GM18520 (cell line): ENCODE data around the gene KIAA0930.
"Not testable (repeated sequence)": the region's sequence is repeated elsewhere in the genome, so short reads cannot be mapped to it uniquely, and the experiment has no call there.

Source experiments
- ATAC-seq: cut with Tn5 transposase; IDR thresholded peaks from one replicate; pipeline ENCODE4 v1.9.1; 2021; ENCODE audit not compliant: unreplicated experiment

The KIAA0930 gene

DNA sequence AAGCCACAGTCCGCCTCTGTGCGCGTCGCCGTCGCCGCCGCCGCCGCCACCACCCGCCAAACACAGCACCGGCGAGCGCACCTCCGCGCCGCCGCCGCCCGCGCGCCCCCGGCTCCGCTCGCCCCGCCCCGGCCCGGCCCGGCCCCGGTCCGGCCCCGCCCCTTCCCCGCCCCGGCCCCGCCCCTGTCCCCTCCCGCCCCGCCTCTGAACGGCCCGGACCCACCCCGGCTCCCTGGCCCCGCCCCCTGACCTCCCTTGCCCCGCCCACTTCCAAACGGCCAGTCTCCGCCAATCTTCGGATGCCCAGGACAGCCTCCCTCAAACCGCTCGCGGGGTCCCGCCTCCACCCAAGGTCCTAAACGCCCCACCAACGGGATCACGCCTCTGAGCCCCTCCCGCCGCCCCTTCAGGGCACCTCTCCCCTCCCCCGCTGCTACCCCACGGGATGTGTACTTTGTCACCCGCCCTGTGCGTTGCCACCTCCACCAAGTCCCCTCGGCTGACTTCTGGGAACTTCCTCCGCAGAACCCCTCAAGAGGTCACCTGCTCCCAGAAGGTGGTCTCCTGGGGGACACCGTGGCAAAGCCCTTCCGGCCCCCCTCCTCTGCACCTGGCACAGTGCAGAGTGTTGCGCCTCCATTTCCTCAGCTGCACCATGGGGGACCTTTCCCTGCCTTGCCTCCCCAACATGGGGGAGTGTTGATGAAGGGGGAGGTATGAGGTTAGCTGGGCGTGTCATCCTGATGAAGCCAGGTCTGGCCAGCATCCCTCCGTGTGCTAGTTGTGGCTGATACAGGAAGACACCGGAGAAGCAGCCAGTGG lies at the start of gene KIAA0930:
Gene KIAA0930 (minus strand): TSS at position 85 of the 822 bp plus-strand sequence. CDS start 191 bp downstream, outside the sequence.
- no peak for ATAC-seq

DNA sequence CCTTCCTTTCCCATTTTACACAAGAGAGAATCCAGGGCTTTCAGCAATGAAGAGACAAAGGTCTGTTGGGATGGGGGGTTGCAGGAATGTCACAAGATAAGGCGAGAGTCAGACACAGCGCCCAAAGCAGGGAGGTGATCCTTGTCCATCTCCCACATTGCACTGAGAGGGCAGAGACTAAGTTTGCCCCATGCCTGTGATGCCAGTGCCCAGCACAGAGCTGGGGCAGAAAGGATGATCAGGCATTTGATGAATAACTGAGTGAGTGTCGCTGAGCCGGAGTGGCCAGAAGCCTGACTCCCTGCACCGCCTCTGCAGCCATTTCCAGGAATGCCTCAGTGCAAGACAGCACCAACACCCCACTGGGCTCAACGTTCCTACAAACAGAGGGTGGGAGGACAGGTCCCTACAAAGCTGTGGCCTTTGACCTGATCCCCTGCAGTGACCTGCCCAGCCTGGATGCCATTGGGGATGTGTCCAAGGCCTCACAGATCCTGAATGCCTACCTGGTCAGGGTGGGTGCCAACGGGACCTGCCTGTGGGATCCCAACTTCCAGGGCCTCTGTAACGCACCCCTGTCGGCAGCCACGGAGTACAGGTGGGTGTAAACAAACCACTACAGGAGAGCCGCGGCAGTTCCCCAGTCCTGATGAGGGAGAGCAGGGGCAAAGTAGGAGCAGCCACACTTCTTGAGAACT lies 46.3 kb upstream of the KIAA0930 start:
- no peak for ATAC-seq

DNA sequence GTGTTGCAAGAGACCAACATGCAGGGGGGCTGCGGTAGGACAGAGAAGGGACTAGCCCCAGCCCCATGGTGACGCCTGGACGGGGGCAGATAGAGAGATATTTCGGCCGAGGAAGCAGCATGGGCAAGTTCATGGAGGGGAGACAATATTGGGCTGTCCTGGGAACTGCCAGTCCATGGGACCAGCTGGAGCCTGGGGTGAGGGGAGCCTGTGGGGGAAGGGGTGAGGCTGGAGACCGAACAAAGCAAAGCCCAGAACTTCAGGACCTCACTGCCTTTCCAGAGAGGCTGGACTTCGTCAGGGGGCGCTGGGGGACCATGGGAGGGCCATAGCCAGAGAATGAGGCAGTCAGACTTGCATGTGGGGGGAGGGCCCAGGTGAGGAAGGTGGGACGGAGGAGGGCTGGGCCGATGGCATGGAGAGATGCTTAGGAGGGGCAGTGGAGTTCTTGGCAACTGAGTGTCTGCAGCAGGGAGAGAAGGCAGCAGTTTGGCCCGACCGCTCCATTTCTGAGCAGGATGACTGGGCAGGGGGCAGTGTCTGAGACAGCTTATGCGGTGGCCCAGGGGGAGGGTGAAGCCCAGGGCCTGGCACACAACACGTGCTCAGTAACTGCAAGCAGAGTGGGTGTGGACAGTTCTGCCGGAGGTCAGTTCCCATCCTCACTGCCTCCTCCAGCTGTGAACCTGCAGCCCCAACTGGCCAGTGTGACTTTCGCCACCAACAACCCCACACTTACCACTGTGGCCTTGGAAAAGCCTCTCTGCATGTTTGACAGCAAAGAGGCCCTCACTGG lies 44.8 kb upstream of the KIAA0930 start:
- ATAC-seq: no peak

DNA sequence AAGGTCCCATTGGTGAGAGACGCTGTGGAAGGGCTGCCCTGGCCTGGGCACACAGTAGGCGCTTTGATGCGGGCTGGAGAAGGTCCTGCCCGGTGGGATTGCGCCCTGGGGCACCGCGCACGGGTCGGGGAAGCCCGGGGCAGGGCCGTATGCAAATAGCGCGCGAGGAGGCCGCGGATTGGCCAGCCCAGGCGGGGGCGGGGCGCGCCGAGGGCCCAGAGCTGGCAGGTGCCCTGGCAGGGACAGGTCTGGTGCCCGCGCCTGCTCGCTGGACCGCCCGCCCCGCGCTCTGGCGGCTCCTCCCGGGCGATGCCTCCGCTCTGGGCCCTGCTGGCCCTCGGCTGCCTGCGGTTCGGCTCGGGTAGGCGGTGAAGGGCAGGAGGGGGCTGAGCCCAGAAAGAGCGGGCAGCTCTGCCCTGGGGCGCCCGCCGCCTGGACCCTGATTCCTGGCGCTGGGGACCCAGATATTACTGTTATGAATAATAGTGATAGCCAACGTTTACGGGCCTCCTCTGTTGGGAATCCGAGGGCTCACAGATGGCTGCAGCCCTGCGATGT lies 44.1 kb upstream of the KIAA0930 start, which contains the start of gene UPK3A:
Gene UPK3A (plus strand): TSS at position 245 of the 558 bp plus-strand sequence. CDS start 65 bp downstream, at position 310.
- ATAC-seq: no peak

DNA sequence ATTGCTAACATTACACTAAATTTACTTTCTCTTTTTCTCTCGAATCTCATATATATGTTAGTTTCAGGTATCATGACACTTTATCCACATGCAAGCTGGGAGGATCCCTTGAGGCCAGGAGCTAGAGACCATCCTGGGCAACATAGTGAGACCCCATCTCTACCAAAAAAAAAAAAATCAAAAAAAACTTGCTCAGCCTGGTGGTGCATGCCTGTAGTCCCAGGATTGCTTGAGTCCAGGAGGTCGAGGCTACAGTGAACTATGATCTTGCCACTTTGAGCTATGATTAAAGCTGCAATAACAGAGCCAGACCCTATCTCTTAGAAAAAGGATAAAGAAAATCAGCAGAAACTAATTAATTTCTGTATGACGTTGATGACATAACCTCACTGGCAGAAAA lies 40.3 kb upstream of the KIAA0930 start:
- ATAC-seq: no peak

DNA sequence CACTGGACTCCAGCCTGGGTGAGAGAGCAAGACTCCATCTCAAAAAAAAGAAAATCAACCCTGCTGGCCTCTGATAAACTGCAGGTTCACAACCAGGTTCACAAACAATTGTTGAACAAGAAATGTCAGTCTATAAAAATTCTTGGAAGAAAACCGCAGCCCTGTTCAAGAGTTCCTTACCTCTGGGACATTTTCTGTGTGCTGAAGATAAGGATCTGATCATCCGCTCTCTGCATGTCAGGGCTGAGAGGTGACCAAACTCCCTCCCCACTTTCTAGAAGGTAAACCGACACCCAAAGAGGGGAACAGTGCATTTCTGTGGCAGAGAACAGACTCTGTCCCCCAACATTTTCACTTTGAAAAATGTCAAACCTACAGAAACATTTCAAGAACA lies 39.9 kb upstream of the KIAA0930 start:
- no peak for ATAC-seq

DNA sequence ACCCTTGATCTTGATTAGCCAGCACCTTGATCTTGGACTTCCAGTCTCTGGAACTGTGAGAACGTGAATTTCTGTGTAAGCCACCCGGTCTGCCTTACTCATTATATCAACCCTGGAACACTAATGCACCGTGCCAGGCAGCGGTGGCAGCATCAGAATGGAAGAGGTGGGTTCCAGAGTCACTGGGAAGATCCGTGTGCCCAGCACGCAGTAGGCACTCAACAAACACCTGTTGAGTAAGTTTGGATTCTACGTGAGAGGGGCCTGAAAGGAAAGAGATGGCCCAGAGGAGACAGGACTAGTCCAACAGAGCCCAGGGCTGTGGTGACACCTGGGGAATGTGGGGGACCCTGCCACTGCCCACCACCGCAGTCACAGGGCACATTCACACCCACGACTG lies 37.4 kb upstream of the KIAA0930 start:
- no peak for ATAC-seq

DNA sequence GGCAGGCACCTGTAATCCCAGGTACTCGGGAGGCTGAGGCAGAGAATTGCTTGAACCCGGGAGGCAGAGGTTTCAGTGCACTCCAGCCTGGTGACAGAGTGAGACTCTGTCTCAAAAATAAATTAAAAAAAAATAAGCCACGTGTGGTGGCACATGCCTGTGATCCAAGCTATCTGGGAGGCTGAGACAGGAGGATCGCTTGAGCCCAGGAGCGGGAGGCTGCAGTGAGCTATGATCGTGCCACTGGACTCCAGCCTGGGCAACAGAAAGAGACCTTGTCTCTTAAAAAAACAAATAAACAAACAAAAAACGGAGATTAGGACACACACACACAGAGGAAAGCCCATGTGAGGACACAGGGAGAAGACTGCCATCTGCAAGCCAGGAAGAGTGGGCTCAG lies 37.0 kb upstream of the KIAA0930 start:
- not testable (repeated sequence) for ATAC-seq

DNA sequence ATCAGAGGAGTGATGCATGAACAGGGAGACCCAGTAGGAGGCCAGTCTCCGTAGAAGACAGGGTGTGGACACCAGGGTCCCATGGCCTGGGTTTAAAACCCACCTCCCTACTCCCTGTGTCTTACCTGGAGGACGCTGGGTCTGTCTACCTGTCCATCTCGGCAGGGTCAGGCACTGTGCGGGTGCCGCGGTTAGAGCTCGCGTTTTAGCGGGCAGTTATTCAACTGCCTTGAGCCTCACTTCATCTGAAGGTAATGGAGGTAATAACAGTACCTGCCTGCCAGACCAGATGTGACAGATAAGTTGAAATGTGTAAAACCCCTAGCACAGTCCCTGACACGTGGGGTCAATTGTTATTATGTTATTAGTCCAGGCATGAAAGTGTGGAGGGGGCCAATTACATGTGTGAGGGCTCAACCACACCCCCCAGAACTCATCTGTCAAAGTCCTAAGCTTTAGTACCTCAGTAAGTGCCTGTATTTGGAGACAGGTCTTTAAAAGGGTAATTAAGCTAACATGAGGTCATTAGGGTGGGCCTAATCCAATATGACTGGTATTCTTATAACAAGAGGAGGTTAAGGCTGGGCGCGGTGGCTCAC lies 35.9 kb upstream of the KIAA0930 start:
- ATAC-seq: no peak

DNA sequence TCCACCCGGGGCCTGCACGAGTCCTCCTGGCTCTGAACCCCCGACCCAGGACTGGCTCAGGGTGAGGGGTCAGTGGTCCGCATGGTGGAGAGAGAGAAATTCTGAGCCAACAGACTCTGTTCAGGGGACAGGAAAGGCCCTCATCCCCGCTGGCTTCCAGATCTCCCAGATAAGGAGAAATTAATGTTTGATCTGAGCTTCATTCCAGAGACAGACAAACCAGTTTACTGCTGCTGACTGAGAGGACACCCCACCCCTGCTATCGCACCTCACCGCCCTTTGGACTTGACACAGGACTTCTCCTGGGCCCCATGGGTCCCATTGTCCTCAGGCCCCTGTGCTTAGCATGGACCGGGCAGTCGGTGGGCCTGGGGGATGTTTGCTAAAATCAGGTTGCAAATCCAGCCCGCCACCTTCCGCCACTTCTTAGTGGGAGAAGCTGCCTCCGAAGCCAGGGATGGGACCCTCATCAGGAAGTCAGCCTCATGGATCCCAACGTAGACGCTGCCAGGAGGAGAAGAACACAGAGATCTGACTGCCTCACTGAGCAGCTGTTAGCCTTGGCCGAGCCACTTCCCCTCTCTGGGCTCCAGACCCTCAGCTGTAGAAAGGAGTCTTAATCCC lies 32.9 kb upstream of the KIAA0930 start:
- no peak for ATAC-seq

DNA sequence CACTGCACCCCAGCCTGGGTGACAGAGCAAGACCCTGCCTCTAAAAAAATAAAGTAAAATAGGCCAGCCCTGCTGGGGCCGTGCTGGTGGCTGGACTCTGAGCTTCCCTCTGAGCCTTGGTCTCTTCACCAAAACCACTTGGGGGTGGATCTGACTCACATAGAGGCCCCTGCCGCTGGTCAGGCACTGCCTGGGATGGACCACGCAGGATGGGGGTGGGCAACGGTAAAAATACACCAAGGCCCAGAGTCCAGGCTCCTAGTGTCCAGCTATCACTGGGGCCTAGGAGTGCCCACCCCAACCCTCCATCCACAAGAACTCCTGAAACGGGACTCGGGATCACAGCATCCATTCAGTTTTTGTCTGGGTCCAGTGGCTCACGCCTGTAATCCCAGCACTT lies 31.8 kb upstream of the KIAA0930 start:
- ATAC-seq: no peak

DNA sequence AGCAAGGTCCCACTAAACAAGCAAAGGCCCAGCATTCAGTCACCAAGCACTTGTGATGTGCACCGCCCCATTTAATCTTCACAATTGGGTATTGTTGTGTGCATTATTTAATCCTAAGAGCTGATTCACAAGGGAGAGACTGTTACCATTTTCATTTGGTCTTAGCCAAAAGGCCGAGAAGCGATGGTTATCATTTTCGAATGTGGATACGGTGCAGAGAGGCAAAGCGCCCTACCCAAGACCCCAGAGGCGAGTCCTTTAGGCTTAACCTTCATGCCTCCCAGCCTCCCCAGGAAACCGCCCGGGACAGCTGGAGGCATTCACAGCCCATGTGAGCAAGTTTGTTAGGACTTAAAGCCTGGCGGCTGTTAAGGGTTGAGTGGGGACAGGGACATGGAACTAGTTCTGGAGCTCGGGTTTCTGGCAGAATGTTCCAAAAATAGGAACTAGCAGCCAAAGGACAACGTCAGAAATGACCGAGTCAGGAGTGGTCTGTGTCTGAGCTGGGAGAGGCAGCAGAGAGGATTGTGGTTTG lies 31.0 kb upstream of the KIAA0930 start:
- no peak for ATAC-seq

DNA sequence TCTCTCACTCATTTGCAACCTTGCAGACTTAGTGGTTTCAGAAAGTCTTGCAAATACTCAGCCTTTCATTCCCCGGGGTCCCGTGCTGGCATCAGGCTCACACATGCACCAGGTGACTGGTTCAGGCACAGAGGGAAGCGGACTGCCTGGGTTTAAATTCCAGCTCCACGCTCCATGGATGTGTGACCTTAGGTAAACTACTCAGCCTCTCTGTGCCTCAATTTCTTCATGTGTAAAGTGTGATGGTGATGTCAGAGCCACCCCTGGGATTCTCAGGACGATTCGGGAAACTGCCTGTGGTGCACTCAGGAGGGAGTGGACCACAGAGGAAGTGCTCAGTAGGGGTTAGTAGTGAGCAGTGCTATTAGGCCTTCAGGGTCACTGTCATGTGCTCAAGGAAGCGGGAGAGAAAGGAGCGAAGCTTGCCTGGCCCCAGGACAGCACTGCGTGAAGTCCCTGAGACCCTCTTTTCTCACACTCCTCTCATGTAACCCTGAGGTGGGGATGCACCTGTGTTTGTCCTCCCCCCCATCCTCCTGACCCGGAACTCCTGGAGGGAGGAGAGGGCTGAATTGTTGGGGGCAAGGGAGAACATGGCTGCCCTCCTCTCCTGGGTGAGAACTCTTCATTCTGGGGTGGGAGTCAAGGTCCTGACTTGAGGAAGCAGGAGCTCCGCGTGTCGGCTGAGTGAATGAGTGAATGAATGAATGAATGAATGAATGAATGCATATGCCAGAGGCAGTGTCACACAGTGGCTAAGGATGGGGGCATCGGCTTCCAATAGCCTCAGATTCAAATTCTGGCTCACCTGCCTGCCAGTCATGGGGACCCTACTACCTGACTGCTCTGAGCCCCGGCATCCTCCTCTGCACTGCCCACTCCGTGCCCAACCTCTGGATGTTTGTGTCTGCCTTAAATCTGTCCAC lies 29.7 kb upstream of the KIAA0930 start:
- ATAC-seq: no peak

DNA sequence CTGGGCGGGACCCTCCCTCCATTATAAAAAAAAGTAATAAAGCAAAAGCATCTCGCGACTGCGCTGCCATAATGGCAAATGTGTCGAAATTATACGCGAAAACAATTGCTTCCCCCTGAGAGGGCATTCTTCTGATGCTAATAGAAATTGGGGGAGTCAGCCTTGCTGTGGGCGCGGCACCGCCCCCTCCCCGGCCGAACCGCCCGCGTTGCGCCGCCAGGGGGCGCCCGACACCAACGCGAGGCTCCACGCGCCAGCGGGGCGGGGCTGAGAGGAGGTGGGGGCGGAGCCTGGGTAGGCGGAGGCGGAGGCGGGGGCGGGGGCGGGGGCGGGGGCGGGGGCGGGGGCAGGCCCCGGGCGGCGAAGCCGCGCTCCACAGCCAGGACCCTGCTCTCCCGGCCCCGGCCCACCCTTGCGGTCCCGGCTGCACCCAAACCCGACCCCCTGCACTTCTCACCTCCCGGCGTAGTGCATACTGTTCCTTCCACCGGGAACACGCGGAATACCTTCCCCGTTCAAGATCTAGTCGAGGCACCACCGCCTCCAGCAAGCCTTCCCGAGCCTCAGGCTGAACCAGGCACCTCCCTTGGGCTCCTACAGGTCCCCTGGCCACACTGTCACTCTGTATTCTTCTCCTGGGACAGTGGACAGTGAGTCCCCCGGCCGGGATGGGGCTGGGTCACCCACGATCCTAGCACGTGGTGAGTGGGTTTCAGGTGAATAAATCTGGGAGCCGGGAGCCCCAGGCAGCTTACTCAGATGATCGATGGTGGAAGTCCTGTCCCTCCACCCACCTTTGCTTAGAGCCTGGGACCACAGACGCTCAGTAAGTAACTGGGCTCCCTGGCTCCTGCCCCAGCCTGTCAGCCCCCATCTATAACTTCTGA lies 28.5 kb upstream of the KIAA0930 start:
- ATAC-seq: no peak

DNA sequence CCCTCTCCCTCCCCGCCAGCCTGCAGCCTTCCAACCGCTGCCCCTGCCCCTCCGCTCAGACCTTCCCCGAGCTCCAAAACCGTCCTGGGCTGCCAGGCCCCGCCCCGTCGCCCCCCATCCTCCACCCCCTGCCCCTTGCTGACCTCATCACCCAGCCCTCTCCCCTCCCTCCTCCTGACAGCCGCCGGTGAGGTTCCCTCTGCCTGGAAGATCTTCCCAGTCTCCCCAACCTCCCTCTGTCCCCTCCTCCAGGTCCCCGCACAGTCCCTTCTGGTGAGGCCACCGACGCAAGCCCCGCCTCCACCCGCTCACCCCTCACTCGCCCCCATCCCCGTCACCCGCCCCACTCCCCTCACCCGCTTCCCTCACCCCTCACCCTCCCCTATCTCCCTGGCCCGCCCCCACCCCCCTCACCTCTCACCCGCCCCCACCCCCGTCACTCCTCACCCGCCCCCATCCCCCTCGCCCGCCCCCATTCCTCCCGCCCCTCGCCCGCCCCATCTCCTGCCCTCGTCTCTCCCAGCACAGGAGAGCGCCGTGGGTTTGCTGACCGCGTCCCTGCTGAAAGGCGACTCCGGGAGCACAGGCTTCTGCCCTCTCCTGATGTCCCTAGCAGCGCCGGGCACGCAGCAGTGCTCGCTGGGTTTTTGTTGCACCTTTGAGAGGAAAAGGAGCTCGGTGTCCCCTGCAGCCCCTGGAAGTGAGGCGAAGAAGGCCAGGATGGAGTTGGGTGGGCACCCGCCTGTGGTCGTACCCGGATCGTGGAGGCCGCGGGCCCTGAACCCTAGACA lies 27.7 kb upstream of the KIAA0930 start:
- ATAC-seq: no peak

DNA sequence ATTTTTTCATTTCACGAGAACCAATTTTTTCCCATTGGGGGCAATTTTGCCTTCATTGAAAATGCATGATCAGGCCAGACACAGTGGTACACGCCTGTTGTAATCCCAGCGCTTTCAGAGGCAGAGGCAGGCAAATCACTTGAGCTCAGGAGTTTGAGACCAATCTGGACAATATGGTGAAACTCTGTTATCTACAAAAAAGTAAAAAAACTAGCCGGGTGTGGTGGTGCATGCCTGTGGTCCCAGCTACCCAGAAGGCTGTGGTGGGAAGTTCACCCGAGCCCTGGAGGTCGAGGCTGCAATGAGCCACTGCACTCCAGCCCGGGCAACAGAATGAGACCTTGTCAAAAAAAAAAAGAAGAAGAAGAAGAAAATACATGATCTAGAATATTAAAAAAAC lies 24.8 kb upstream of the KIAA0930 start:
- ATAC-seq: no peak
